Skin of body (tissue), 2 donors: ENCODE measurements around the gene DACT1. TPM values are rescaled to one million over a fixed set of nuclear protein-coding genes. Genes with fewer than 3 reads are reported as not detected.
A peak's percentile ranks its signal among the peaks of the same experiment; 100 is the strongest.

Source experiments
- DNase-seq: peaks from one replicate; lab custom pipeline; 2025; lab: John Stamatoyannopoulos, UW
- total RNA-seq: library from RNA; depleted of rRNA; stranded (reverse); fragments of >200 nt; gene quantifications from one replicate; pipeline ENCODE4 v1.2.3, GENCODE V29; 2014

The DACT1 gene
- total RNA-seq, 1 donor from 2014 or later, result 24.3 TPM

DNA sequence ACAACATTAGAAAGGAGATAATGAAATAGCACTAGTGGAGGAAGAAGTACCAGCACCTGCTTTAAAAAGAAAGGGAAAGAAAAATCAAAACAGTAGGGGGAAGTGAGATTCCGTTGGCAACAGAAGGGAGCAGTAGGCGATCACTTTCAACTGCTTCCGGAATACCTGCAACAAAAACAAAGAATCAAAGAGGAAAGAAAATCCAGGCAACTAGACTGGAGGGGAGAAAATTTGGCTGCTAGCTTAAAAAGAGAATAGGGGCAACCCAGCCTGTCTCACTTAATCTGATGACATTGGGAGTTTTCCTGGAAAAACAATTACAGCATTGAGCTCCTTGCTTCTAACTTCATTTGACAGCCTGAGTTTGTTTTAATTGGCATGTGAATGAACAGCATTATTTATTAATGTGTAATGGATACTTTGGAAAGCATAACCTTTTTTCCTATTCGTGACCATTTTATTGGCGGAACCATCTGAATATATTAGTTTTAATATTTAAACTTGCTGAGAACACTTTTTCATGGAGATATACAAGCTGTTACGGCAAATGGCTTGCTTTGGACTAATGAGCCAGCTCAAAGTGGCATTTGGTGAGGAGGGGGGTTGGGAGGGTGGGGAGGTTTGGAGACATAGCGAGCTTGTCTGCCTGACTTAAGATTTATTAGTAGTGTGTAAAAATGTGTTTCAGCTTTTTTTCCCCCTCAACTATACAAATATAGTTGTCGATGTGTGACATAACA is 2.5 kb upstream of the DACT1 start:
- DNase-seq, result no peak

DNA sequence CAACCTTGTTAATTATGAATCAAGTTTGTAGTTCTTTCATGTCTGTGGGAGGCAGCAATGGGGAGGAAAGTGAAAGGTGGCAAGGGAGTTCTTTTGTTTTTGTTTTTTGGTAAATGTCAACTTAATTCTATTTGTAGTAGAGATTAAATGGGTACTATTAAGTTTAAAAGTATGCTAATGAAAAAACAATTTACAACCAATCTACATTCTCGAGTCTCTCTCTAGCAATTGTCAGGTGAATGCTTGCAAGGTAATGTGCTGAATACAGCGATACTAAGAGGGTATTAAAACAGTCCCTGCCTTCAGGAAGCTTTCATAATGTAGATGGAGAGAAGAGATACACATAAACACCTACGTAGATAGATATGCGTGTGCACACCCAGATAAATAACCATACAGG is 1.6 kb upstream of the DACT1 start:
- DNase-seq, result no peak

DNA sequence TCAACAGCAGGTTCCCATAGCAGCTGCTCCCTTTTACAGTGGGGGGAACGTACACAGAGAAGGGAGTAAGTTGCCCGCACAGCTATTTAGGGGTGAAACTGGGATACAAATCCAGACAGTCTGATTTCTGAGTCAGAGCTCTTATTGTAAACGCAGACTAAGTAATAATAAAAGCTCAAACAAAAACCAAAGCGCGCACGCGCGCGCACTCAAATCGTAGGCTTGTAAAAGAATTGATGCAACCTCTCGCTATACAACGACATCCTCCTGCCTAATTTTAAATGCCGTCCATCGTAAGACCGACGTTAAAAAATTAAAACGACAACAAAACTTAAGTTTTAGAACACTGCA is 747 bp upstream of the DACT1 start:
- DNase-seq, result peak; percentile 91

DNA sequence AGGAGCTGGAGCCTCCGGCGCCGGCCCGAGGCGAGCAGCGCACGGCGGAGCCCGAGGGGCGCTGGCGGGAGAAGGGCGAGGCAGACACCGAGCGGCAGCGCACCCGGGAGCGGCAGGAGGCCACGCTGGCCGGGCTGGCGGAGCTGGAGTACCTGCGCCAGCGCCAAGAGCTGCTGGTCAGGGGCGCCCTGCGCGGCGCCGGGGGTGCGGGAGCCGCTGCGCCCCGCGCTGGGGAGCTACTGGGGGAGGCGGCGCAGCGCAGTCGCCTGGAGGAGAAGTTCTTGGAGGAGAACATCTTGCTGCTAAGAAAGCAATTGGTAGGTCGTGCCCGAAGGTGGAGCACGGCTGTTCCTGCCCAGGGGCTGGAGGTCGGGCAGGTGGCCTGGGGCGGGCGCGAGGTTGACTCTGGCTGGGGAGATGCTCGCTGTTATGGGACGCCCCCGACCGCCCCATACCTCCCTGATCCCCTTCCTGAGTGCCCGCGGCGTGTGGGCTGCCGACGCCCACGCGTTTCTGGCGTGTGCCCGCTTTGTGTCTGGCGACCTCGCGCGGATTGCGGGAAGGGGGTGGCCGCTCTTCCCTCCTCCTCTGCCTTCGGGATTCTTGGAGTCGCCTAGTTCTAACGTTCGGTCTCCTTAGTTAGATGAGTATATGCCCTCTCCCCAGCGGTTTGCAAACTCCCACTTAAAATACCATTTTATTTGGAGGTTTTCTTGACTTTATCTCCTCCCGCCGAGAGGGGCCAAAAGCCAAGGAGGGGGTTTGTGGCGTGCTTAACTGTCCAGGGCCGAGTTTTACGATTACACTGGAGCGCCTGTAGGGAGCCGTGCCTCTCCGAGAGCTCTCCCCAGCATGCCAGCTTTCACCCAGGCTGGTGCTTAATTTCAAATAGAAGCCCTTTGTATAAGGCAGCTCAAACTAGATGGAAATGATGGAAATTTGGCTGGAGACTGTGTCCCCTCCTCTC is 752 bp downstream of the DACT1 start:
- no peak for DNase-seq

DNA sequence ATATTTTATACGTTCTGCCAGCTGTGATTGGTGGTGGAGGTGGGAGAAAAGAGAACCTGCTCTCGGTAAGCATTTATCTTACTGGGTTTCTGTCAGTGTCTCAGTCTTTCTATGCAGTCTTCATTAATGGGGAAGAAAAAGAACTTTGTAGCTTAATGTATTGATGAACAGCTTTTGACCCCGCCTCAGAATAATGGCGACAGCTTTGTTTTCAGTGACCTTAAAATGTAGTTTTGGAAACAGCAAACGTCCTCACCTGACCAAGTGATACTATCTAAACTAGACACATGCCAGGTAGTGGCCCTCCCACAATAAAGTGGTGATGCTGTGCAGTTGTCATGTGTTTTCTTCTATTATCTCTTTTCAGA is 1.4 kb downstream of the DACT1 start:
- no peak for DNase-seq

DNA sequence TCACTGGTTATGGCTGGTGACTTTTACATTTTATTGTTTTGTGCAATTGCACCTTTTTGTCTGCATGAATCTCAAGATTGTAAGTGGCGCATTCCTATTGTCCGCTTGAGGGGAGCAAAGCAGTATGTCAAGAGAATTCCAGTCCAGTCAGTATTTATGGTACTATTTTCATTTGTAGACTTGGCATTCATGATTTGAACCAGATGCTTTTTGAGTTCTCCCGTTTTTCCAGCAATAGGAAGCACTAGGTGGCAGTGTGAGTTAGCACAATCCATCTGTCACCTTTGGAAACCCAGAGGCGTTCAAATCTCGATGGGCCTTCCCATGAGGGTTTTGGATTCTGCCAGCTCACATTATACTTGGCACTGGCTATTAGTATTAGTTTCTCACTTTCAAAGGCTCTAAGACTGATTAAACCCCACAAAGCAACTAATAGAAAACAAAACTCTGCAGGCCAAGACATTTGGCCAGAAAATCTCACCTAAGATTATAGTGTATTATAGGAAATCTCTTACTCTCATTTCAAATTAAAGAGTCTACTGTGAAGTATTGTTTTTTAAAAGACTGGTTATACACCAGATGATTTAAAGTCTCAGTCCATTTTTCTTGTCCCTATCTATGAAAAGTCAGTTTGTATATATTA is 2.2 kb downstream of the DACT1 start:
- peak; percentile 83 for DNase-seq

DNA sequence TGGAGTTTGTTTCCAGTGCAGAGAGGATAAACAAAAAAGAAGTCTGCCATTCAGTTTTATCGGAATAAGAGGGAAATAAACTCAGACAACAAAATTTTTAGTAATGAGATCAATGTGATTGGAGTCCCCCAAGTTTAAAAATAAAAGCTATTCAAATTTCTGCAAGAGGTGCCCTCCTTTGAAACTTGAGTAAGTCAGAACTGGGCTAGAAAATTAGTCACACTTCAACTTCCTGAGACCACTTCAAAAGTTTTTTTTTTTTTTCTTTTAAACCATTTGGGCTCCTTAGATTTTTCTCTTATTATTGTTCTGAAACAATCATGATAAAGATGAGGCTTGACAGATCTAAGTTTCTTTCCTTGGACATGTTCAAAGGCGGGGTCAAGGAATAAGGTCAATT is 3.2 kb downstream of the DACT1 start:
- no peak for DNase-seq

DNA sequence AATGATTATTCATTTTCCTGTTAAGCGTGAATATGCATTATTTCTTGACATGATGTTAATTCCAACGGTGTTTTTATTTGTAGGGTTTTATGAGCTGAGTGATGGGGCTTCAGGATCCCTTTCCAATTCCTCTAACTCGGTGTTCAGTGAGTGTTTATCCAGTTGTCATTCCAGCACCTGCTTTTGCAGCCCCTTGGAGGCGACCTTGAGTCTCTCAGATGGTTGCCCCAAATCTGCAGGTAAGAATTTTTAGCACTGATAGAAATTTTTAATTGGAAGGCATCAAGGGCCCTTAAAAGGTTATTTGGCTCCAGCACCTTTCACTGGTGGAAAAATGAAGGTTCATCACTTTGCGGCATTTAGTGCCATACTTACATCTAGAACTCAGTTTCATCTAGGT is 3.7 kb downstream of the DACT1 start:
- DNase-seq, result no peak

DNA sequence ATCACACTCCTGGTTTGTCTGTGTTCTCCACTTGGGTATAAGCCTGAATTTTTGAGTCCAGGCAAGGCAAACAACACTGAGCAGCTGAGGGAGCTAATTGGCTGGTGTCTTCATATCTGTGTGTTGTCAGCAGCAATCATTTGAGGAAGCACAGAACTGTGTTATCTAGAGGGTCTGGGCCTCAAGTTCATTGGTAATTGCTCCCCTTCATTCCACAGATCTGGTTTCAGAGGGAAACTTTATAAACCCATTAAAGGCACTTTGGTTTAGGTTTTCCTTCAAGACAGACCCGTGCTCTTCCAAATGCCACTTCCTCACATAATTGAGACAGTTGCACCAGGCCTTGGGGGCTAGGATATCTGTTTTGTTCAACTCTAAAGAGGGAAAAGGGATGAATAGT is 5.6 kb downstream of the DACT1 start:
- DNase-seq, result no peak

DNA sequence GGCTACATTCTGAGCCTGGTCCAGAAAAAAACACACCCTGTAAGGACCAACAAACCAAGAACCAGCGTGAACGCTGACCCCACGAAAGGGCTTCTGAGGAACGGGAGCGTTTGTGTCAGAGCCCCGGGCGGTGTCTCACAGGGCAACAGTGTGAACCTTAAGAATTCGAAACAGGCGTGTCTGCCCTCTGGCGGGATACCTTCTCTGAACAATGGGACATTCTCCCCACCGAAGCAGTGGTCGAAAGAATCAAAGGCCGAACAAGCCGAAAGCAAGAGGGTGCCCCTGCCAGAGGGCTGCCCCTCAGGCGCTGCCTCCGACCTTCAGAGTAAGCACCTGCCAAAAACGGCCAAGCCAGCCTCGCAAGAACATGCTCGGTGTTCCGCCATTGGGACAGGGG is 7.9 kb downstream of the DACT1 start:
- DNase-seq, result no peak

DNA sequence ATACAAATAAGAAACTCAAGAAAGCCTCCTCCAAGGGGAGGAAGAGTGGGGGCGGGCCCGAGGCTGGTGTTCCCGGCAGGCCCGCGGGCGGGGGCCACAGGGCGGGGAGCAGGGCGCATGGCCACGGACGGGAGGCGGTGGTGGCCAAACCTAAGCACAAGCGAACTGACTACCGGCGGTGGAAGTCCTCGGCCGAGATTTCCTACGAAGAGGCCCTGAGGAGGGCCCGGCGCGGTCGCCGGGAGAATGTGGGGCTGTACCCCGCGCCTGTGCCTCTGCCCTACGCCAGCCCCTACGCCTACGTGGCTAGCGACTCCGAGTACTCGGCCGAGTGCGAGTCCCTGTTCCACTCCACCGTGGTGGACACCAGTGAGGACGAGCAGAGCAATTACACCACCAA is 8.7 kb downstream of the DACT1 start:
- DNase-seq, result no peak

DNA sequence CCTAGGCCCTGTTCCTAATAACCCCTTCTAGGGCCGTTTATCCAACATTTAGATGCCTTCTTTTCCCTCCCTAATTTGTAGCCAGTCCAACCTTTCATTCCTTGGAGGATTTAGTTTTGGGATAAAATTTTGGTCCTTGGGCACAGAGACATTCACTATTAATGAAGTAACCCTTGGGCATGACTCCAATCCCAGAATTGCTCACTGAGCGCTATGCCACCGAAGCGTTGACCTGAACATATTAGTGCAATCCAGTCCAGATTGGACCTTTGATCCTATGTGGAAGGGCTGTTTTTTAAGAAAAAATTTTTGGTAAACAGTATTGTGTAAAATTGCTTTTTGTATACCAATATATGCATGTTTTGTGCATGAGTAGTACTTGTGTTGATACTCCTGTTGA is 10.0 kb downstream of the DACT1 start:
- DNase-seq, result no peak

DNA sequence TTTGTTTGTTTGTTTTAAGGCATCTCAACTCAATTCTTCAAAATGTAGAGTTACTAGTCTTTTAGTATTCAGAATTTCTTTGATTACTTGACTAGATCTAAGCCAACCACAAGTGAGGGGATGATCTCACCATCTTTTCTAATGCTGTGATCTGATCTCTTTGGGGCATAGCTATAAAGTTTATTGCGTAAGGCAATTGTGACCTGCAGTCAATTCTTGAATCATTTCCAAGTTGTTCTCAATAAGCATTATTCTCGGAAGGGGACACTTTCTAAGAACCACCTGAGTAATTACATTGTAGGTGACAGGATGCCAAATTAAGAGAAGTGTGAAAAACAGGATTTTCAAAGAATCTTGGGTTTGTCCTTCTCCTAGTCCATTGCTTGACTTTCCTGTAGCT is 13.1 kb downstream of the DACT1 start:
- DNase-seq, result no peak

DNA sequence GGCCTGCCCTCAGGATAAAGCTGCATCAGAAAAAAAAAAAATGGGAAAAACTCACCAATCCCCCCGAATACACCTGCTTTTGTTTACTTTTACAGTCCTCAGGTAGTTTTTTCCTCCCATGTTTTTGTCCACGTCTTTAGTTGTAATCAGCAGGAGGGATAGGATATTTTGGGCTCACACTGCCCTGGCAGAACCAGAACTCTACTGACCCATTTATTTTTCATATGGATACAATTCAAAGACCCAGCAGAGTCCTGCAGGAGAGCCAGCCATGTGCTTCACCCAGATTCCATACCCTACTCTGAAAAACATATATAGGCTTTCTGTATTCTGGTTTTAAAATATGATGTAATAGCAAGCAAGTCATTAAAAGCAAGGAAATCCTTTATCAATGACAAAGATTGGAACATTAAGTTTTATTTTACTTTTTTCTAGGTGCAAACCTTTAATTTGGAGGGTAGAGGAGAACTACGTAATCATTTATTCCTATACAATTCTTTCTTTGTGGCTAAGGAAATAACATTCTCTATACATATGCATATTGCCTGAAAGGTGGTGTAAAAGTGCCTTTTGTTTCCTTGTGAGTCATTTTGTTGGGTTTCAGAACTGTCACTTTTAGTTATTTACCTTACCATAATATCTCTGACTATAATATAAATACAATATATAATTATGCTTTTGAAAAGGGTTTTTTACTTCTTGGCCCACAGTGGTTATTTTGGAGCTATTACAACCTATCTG is 19.1 kb downstream of the DACT1 start:
- DNase-seq, result no peak

DNA sequence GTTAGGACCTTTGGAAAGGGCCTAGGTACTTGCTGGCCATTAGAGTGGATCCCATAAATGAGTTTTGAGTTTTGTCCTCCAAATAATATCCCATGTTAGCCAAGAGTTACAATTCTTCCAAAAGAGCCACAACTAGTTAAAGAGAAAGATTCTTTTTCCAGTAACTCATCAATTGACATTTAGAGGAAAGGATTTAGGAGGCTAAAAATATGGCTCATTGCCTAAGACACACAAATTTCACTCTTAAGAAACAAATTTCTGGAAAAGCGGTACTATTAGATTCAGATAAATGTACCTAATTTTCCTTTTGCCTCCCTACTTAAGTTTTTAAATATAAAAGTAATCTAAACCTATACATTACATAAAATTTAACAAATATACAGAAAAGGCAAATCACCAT is 21.3 kb downstream of the DACT1 start:
- DNase-seq, result no peak

DNA sequence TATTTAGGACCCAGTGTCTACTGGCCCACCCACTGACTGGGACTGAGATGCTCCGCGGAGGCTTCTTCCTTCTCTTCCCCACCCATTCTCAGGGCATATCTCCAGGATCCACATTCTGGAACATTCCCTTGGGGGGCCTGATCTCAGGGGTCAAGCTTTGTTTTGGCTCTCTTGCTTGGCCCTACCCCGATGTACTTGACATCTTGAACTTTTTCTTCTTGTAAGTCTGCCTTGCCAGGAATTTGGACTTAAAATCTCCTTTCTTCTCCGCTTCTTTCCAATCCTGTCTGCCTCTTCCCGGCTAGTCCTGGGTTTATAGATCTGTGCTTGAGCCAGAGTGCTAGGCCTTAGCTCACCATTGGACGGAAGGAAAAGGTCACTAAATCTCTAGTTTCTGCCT is 22.1 kb downstream of the DACT1 start:
- DNase-seq, result peak; percentile 28

DNA sequence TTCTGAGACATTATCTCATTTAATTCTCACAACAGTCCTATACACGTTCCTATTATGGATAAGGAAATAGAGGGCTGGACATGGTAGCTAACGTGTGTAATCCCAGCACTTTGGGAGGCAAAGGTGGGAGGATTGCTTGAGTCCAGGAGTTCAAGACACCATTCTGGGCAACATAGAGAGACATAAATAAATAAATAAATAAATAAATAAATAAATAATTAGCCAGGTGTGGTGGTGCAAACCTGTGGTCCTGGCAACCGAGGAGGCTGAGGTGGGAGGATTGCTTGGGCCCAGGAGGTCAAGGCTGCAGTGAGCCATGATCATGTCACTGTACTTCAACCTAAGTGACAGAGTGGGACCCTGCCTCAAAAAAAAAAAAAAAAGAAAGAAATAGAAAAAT is 22.6 kb downstream of the DACT1 start:
- DNase-seq, result no peak

DNA sequence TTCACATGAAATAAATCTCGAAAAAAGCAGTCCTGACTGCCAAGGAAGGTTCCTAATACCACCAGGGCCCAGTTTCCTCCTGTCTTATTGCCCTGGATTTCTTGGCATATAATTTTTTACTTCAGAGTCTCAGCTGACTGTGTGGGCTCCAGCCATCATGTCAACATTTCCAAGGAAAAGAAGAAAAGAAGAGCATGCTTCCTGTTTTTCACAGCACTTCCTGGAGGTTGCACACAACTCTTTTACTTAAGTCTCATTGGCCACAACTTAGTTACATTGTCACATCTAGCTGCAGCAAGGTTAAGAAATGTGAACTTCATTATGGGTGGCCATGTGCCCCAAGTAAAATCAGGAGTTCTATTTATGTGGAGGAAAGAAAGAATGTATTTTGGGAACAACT is 24.3 kb downstream of the DACT1 start:
- no peak for DNase-seq

DNA sequence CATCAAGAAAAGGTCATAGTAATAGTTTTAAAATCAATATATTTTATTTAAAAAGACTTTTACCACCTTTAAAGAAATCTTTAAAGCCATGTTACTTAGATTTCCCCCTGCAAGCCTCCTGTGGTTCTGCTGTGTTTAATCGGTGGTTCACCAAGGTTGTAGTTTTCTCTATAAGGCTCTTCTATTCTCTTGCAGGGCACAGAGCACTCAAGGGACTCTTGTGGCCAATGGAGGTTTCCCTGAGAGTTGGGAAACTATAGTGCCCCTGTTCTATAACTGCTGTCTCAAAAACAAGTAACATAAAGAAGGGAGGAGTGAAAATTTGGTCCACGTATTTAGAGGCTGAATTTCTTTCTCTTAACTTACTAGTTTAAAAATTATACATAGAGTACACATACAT is 25.0 kb downstream of the DACT1 start:
- DNase-seq, result no peak

DNA sequence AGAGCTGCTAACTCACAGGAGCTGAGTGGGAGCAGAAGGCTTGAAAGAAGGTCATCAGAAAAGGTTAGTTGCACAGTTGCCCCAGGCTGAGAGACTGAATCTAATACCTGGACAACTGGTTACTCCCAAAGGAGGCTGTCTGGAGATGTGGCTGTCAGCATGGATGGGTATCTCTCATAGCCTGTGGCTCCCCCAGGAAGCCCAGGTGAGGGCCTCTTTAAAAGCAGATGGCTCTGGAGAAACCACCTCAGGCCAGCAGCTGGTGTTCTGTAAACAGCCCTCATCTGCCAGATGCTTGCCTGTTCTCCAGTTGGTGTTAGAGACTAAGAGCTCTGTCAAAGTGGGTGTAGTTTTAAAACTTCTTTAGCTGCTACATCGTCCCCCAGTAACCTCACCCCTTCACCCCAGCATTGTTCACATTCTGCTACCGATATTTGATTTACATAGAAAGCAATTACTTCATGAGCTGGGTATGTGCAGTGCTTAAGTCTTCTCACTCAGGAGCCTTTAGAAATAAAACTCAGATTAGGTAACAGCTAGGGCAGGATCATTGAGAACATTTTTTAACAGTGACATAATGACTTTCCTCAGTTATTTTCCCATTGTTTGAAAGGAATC is 25.8 kb downstream of the DACT1 start:
- no peak for DNase-seq

DNA sequence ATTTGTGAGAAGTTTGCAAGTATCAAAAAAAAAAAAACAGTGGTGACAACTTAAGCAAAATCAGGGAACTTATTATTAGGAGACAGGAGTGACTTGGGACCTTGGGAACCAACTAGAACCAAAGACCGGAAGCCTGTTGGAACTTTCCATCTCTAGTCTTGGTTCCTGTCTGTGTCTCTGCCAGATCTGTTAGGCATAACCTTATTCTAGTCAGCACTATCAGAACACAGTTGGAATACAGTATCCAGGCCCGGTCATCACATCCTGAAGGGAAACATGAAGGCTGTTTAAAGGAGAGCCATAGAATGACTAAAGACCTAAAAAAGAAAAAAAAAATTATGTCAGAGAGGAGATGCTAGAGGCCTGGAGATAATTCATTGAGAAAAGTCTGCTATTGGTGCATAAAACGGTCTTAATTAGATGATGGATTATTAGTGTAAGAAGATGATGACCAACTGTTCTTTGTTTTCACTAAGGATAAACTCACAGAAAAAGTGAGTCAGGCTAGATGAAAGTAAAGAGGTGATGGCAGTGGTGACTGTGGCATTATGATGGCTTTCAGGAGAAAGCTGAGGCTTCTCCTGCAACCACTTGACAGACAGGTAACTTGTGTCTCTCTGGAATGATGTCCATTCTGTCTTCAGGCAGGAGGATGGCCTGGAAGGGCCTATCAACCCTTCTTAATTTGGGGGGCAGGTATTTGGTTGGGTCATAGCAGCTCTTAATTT is 28.2 kb downstream of the DACT1 start:
- DNase-seq, result no peak
